Astrocyte (in vitro differentiated cells and primary cell): ENCODE results near the gene ZFYVE21. TPM values are rescaled to one million over a fixed set of nuclear protein-coding genes. Genes with fewer than 3 reads are reported as not detected.

Experiments
- DNase-seq: peaks from one replicate; pipeline ENCODE4 v3.0.0-alpha.2; 2010; ENCODE audit warnings: low read depth
- FAIRE-seq: peaks from 2 replicates; lab custom pipeline; 2011; peaks lifted over from hg19 to GRCh38; lab: Jason Lieb, UNC
- H2AFZ ChIP-seq: 2 replicates; pipeline ENCODE4 v1.6.0; 2012; ENCODE audit warnings: low read depth, low read length, inconsistent platforms
- H3K27ac ChIP-seq: 2 replicates; pipeline ENCODE4 v1.5.1; 2011; ENCODE audit warnings: low read depth, low read length, inconsistent platforms
- H3K27me3 ChIP-seq: 2 replicates; pipeline ENCODE4 v1.6.0; 2011; ENCODE audit warnings: low read length, inconsistent platforms; ENCODE audit not compliant: insufficient read depth
- H3K36me3 ChIP-seq: 2 replicates; pipeline ENCODE4 v1.5.1; 2011; ENCODE audit warnings: low read length, inconsistent platforms; ENCODE audit not compliant: insufficient read depth
- H3K4me1 ChIP-seq: 2 replicates; pipeline ENCODE4 v1.5.1; 2011; ENCODE audit warnings: low read length, inconsistent platforms; ENCODE audit not compliant: insufficient read depth
- H3K4me2 ChIP-seq: 2 replicates; pipeline ENCODE4 v1.6.0; 2012; ENCODE audit warnings: low read length, inconsistent platforms
- H3K4me3 ChIP-seq: 2 replicates; pipeline ENCODE4 v1.5.1; 2011; ENCODE audit warnings: low read depth, mild to moderate bottlenecking, low read length, inconsistent platforms; ENCODE audit not compliant: insufficient read depth
- H3K79me2 ChIP-seq: 2 replicates; pipeline ENCODE4 v1.6.0; 2012; ENCODE audit warnings: mild to moderate bottlenecking, low read length, inconsistent platforms; ENCODE audit not compliant: insufficient read depth
- H3K9ac ChIP-seq: 2 replicates; pipeline ENCODE4 v1.6.0; 2012; ENCODE audit warnings: mild to moderate bottlenecking, low read length, inconsistent platforms
- H3K9me3 ChIP-seq: 2 replicates; pipeline ENCODE4 v1.5.1; 2012; ENCODE audit warnings: low read depth, mild to moderate bottlenecking, low read length, inconsistent platforms; ENCODE audit not compliant: insufficient read depth
- H4K20me1 ChIP-seq: 2 replicates; pipeline ENCODE4 v1.6.0; 2012; ENCODE audit warnings: low read length, inconsistent platforms; ENCODE audit not compliant: insufficient read depth
- H3K27ac Mint-ChIP-seq: one replicate; pipeline ENCODE4 v1.8.0; 2021; ENCODE audit warnings: mild to moderate bottlenecking, mixed read lengths; ENCODE audit not compliant: unreplicated experiment
- H3K27me3 Mint-ChIP-seq: one replicate; pipeline ENCODE4 v1.8.0; 2021; ENCODE audit warnings: low read depth, mixed read lengths; ENCODE audit not compliant: unreplicated experiment
- H3K36me3 Mint-ChIP-seq: one replicate; pipeline ENCODE4 v1.8.0; 2021; ENCODE audit warnings: low read depth, mixed read lengths; ENCODE audit not compliant: unreplicated experiment
- H3K4me1 Mint-ChIP-seq: one replicate; pipeline ENCODE4 v1.8.0; 2021; ENCODE audit warnings: low read depth, mixed read lengths; ENCODE audit not compliant: unreplicated experiment
- H3K4me3 Mint-ChIP-seq: one replicate; pipeline ENCODE4 v1.8.0; 2021; ENCODE audit warnings: mild to moderate bottlenecking, moderate library complexity, mixed read lengths; ENCODE audit not compliant: unreplicated experiment
- H3K9me3 Mint-ChIP-seq: one replicate; pipeline ENCODE4 v1.8.0; 2021; ENCODE audit warnings: mild to moderate bottlenecking, mixed read lengths; ENCODE audit not compliant: unreplicated experiment
- CTCF ChIP-seq: IDR thresholded peaks from 2 replicates; pipeline ENCODE4 v1.5.1; 2011; ENCODE audit warnings: low read depth, mild to moderate bottlenecking, inconsistent platforms, low read length, moderate library complexity; ENCODE audit not compliant: insufficient read depth
- EZH2 ChIP-seq: IDR thresholded peaks from 2 replicates; pipeline ENCODE4 v1.6.1; 2012; ENCODE audit warnings: mild to moderate bottlenecking, low read length, inconsistent platforms; ENCODE audit not compliant: insufficient read depth
- total RNA-seq: library from RNA; stranded (reverse); gene quantifications from 2 replicates; pipeline ENCODE4 v1.2.1, GENCODE V29; 2021

ZFYVE21 gene
- total RNA-seq, 1 donor from 2014 or later: 41.7 TPM

DNA sequence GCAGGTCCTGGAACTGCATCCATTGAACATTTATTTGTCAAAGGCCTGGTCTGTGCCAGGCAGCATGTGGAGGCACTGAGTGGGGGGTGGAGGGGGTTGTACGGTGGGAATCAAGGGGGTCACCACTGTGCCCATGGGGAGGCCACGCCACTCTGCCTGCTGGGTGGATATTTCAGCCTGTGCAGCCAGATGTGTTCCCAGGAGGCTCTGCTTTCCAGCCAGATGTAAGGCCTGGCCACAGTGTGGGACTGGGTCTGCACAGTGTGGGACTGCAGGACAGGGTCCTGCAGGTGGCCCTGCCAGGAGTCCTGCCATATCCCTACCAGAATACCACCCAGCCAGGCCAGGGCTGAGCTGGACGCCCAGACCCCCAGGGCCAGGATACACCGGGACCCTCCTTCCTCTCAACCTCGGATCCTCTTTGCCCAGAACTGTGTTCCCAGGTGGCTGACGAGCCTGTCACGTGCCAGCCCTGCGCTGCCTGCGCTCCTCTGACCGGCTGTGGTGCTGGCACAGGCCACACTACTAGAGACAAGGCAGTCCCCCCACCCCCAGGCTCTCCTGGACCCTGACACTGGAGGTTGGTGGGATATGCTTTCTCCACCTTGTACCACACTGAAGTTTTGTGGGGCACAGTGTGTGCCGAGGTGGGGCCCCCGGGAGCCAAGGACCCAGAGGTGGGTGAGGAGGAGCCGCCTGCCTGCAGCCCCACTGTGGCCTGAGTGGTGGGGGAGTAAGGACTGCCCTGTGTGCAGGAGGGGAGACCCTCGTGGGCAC lies 17.8 kb upstream of the ZFYVE21 start:
- peaks cover 19% of the 10 kb centered on the region for H3K36me3 ChIP-seq
- no peaks in the 10 kb centered on the region for H3K9me3 ChIP-seq
- no peaks in the 10 kb centered on the region for H3K9me3 Mint-ChIP-seq
- no peak overlapping the region for H3K9ac ChIP-seq
- no peak overlapping the region for H2AFZ ChIP-seq
- H3K4me1 Mint-ChIP-seq: peaks cover 14% of the 10 kb centered on the region
- no peak overlapping the region for H3K4me3 ChIP-seq
- no peak for DNase-seq
- peaks cover 3% of the 10 kb centered on the region for H3K36me3 Mint-ChIP-seq
- H3K4me2 ChIP-seq: no peak overlapping the region
- H3K4me1 ChIP-seq: peaks cover 17% of the 10 kb centered on the region
- no peak overlapping the region for H3K27ac Mint-ChIP-seq
- H3K27ac ChIP-seq: no peak overlapping the region
- peaks cover 68% of the 10 kb centered on the region for H3K79me2 ChIP-seq
- FAIRE-seq: no peak
- no peaks in the 10 kb centered on the region for H3K27me3 ChIP-seq
- no peak overlapping the region for H3K4me3 Mint-ChIP-seq
- no peaks in the 10 kb centered on the region for H3K27me3 Mint-ChIP-seq
- TF ChIP-seq EZH2: no peak
- TF ChIP-seq CTCF: no peak
- peaks cover 76% of the 10 kb centered on the region for H4K20me1 ChIP-seq

- Histone ChIP-seq H3K9ac (no peak overlapping the region), H4K20me1 (peaks cover 72% of the 10 kb centered on the region), H3K4me2 (no peak overlapping the region), H2AFZ (no peak overlapping the region), H3K36me3 (peaks cover 14% of the 10 kb centered on the region), H3K27me3 (no peaks in the 10 kb centered on the region), H3K79me2 (peaks cover 60% of the 10 kb centered on the region), H3K27ac (no peak overlapping the region), H3K4me1 (peaks cover 23% of the 10 kb centered on the region), H3K9me3 (no peaks in the 10 kb centered on the region), H3K4me3 (no peak overlapping the region)
- Mint-ChIP-seq H3K27ac (no peak overlapping the region), H3K9me3 (no peaks in the 10 kb centered on the region), H3K4me3 (no peak overlapping the region), H3K27me3 (no peaks in the 10 kb centered on the region), H3K4me1 (peaks cover 14% of the 10 kb centered on the region), H3K36me3 (peaks cover 3% of the 10 kb centered on the region)
- FAIRE-seq (no peak), DNase-seq (no peak)
- TF ChIP-seq EZH2: no peak
- no peak for TF ChIP-seq CTCF
Observed at GRCh38 chr14:103698380-103699260, 17.0 kb upstream of the ZFYVE21 start.
